ENCODE results near the gene SGPL1. TPM values are rescaled to one million over a fixed set of nuclear protein-coding genes. Genes with fewer than 3 reads are reported as not detected.

Gene SGPL1
- polyA plus RNA-seq, 1 donor (not counting 4 experiments of a cell fraction or from before 2014, with no cell fraction given): 31.4 TPM

DNA sequence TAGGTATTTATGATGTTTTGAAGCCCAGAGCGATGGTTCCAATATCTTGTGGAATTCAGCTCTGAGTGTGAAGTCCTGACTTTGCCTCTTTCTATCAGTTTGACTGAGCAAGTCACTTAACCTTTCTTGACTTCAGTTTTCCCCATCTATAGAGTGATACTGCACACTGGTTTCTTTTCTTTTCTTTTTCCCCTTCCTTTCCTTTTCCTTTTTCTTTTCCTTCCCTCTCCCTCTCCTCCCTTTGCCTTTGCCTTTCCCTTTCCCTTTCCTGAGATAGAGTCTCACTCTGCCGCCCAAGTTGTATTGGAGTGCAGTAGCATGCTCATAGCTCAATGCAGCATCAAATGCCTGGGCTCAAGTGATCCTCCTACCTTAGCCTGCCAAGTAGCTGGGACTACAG lies 20.6 kb downstream of the SGPL1 start:
- no peaks in the 10 kb centered on the region for H3K9me1 ChIP-seq (ENCODE audit: control insufficient read depth, extremely low read depth, insufficient read depth, low read length)
- no peak overlapping the region for H3K4me3 ChIP-seq (ENCODE audit: control insufficient read depth in 2 of 3, extremely low read depth in 1 of 3, insufficient read depth in 2 of 3, low read depth in 1 of 3, low read length in 3 of 3)
- H3K4me1 ChIP-seq (ENCODE audit: control insufficient read depth, extremely low read depth, insufficient read depth, low read length): peaks cover 27% of the 10 kb centered on the region
- no peaks in the 10 kb centered on the region for H3K27me3 ChIP-seq (ENCODE audit: control insufficient read depth, extremely low read depth, insufficient read depth, low read length)
- no peak overlapping the region for H3K9ac ChIP-seq (ENCODE audit: control insufficient read depth, extremely low read depth, insufficient read depth, low read length)
- no peak overlapping the region for H2AFZ ChIP-seq (ENCODE audit: control insufficient read depth, low read length)
- H3K9me3 ChIP-seq (ENCODE audit: control insufficient read depth, low read depth, low read length): no peaks in the 10 kb centered on the region
- H3K36me3 ChIP-seq (ENCODE audit: control insufficient read depth in 2 of 2, extremely low read depth in 1 of 2, insufficient read depth in 2 of 2, low read length in 2 of 2): peaks cover 4 to 12% of the 10 kb centered on the region in 2 experiments
- H3K4me2 ChIP-seq (ENCODE audit: control insufficient read depth, extremely low read depth, insufficient read depth, low read depth, low read length): no peak overlapping the region
- TF ChIP-seq, protein P1, sequence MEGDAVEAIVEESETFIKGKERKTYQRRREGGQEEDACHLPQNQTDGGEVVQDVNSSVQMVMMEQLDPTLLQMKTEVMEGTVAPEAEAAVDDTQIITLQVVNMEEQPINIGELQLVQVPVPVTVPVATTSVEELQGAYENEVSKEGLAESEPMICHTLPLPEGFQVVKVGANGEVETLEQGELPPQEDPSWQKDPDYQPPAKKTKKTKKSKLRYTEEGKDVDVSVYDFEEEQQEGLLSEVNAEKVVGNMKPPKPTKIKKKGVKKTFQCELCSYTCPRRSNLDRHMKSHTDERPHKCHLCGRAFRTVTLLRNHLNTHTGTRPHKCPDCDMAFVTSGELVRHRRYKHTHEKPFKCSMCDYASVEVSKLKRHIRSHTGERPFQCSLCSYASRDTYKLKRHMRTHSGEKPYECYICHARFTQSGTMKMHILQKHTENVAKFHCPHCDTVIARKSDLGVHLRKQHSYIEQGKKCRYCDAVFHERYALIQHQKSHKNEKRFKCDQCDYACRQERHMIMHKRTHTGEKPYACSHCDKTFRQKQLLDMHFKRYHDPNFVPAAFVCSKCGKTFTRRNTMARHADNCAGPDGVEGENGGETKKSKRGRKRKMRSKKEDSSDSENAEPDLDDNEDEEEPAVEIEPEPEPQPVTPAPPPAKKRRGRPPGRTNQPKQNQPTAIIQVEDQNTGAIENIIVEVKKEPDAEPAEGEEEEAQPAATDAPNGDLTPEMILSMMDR (optimal IDR thresholded peaks at IDR 0.05 in 1 of 3, IDR thresholded peaks at IDR 0.05 in 1 of 3, conservative IDR thresholded peaks at IDR 0.05 in 1 of 3; ENCODE audit: extremely low read depth in 1 of 3, insufficient read depth in 2 of 3, low read length in 3 of 3): no peak
- TF ChIP-seq EZH2 (IDR thresholded peaks at IDR 0.05; ENCODE audit: low read length): no peak
- H3K27ac ChIP-seq (ENCODE audit: control insufficient read depth, insufficient read depth, low read length): no peak overlapping the region
- FAIRE-seq (no peak), DNase-seq (ENCODE audit: low read depth, low spot score) (no peak)
- dilution Hi-C loops (cut with MboI; ENCODE audit: extremely low pct_ligation_motif_present, low sequenced_read_pairs): no loop called here
- H4K20me1 ChIP-seq (ENCODE audit: control insufficient read depth, extremely low read depth, insufficient read depth, low read length): no peaks in the 10 kb centered on the region
- peaks cover 52% of the 10 kb centered on the region for H3K79me2 ChIP-seq (ENCODE audit: control insufficient read depth, insufficient read depth, low read length)

DNA sequence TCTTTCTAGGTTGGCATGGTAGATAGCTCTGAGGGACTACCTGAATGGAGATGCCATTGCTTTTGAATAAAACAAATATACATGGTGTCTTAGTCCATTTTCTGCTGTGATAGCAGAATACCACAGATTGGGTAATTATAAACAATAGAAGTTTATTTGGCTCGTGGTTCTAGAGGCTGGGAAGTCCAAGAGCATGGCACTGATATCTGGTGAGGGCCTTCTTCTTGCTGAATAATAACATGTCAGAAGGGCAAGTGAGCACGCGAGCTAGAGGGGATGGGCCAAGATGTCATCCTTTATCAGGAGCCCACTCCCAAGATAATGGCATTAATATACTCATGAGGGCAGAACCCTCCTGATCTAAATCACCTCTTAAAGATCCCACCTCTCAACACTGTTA lies 21.9 kb downstream of the SGPL1 start:
- no peak for TF ChIP-seq EZH2 (IDR thresholded peaks at IDR 0.05; ENCODE audit: low read length)
- TF ChIP-seq, protein P1 (optimal IDR thresholded peaks at IDR 0.05 in 1 of 3, IDR thresholded peaks at IDR 0.05 in 1 of 3, conservative IDR thresholded peaks at IDR 0.05 in 1 of 3; ENCODE audit: extremely low read depth in 1 of 3, insufficient read depth in 2 of 3, low read length in 3 of 3): no peak
- FAIRE-seq: no peak
- H3K4me1 ChIP-seq (ENCODE audit: control insufficient read depth, extremely low read depth, insufficient read depth, low read length): peaks cover 15% of the 10 kb centered on the region
- H3K4me2 ChIP-seq (ENCODE audit: control insufficient read depth, extremely low read depth, insufficient read depth, low read depth, low read length): no peak overlapping the region
- H3K27me3 ChIP-seq (ENCODE audit: control insufficient read depth, extremely low read depth, insufficient read depth, low read length): no peaks in the 10 kb centered on the region
- no peak overlapping the region for H3K4me3 ChIP-seq (ENCODE audit: control insufficient read depth in 2 of 3, extremely low read depth in 1 of 3, insufficient read depth in 2 of 3, low read depth in 1 of 3, low read length in 3 of 3)
- no peak overlapping the region for H3K9ac ChIP-seq (ENCODE audit: control insufficient read depth, extremely low read depth, insufficient read depth, low read length)
- no peak overlapping the region for H3K27ac ChIP-seq (ENCODE audit: control insufficient read depth, insufficient read depth, low read length)
- H3K79me2 ChIP-seq (ENCODE audit: control insufficient read depth, insufficient read depth, low read length): peaks cover 52% of the 10 kb centered on the region
- dilution Hi-C loops (cut with MboI; ENCODE audit: extremely low pct_ligation_motif_present, low sequenced_read_pairs): no loop called here
- H2AFZ ChIP-seq (ENCODE audit: control insufficient read depth, low read length): no peak overlapping the region
- no peaks in the 10 kb centered on the region for H3K9me1 ChIP-seq (ENCODE audit: control insufficient read depth, extremely low read depth, insufficient read depth, low read length)
- no peaks in the 10 kb centered on the region for H3K9me3 ChIP-seq (ENCODE audit: control insufficient read depth, low read depth, low read length)
- H4K20me1 ChIP-seq (ENCODE audit: control insufficient read depth, extremely low read depth, insufficient read depth, low read length): no peaks in the 10 kb centered on the region
- no peak for DNase-seq (ENCODE audit: low read depth, low spot score)
- peaks cover 4 to 14% of the 10 kb centered on the region in 2 experiments for H3K36me3 ChIP-seq (ENCODE audit: control insufficient read depth in 2 of 2, extremely low read depth in 1 of 2, insufficient read depth in 2 of 2, low read length in 2 of 2)
